ENCODE data around the gene SPIN4. TPM values are rescaled to one million over a fixed set of nuclear protein-coding genes. Genes with fewer than 3 reads are reported as not detected.

Gene SPIN4
- total and polyA plus RNA-seq, 9 of the 15 experiments (the other 6 are each of a cell fraction or from before 2014, with no cell fraction given), result 7.6 to 25.7 (median 14.6) TPM

- DNase-seq (ENCODE audit: extremely low read depth in 1 of 4, low spot score in 3 of 4), result no peak
- no peak overlapping the region for H3K27ac ChIP-seq (ENCODE audit: extremely low read depth, low read depth, low read length)
- no peaks in the 10 kb centered on the region for H3K9me1 ChIP-seq (ENCODE audit: control insufficient read depth, insufficient read depth, low read length)
- CTCF ChIA-PET (ENCODE audit: low intra/inter-chr PET ratio), result no interaction called here
- no peaks in the 10 kb centered on the region for H4K20me1 ChIP-seq (replicated peaks; ENCODE audit: control insufficient read depth, insufficient read depth, low read length)
- BruUV-seq (replicated peaks), result no TSS peak
- no peak for ATAC-seq
- no peak overlapping the region for H3K4me2 ChIP-seq (ENCODE audit: insufficient read depth, low read length)
- 26% methylated on average over 6 of the region's 8 CpGs for WGBS (ENCODE audit: insufficient coverage, low coverage, missing lambda C conversion rate)
- in situ Hi-C loops (cut with MboI) (no loop called here), intact Hi-C loops (cut with micrococcal nuclease) (no loop called here)
- no peaks in the 10 kb centered on the region for H3K36me3 ChIP-seq (ENCODE audit: control insufficient read depth, insufficient read depth, low read length)
- no peak overlapping the region for H3K9ac ChIP-seq (ENCODE audit: insufficient read depth in 1 of 2, low read depth in 2 of 2, low read length in 2 of 2)
- TF ChIP-seq ZNF253 (CRISPR knock-in tag; conservative IDR thresholded peaks at IDR 0.05) (no peak), MAX (CRISPR knock-in tag; IDR thresholded peaks at IDR 0.05) (no peak), SMARCC2 (IDR thresholded peaks at IDR 0.05; ENCODE audit: low read depth) (no peak), ESRRA (IDR thresholded peaks at IDR 0.05; ENCODE audit: borderline replicate concordance, low read depth) (no peak), GTF3C2 (IDR thresholded peaks at IDR 0.05; ENCODE audit: borderline replicate concordance, extremely low read depth, insufficient read length) (no peak), NFE2L1 (tag; IDR thresholded peaks at IDR 0.05; ENCODE audit: borderline replicate concordance, low read depth) (no peak), ZC3H8 (IDR thresholded peaks at IDR 0.05) (no peak), ZNF408 (CRISPR knock-in tag; IDR thresholded peaks at IDR 0.05; ENCODE audit: low read depth) (no peak), KLF6 (CRISPR knock-in tag; IDR thresholded peaks at IDR 0.05; ENCODE audit: borderline replicate concordance) (no peak), NFIX (CRISPR knock-in tag; IDR thresholded peaks at IDR 0.05; ENCODE audit: low read depth) (no peak), ZNF41 (CRISPR knock-in tag; conservative IDR thresholded peaks at IDR 0.05) (no peak), PHTF2 (CRISPR knock-in tag; IDR thresholded peaks at IDR 0.05) (no peak), ZSCAN32 (CRISPR knock-in tag; IDR thresholded peaks at IDR 0.05) (no peak), HDAC1 (IDR thresholded peaks at IDR 0.05) (no peak), ZBTB26 (CRISPR knock-in tag; IDR thresholded peaks at IDR 0.05) (no peak), ZNF232 (CRISPR knock-in tag; IDR thresholded peaks at IDR 0.05) (no peak)
- no peaks in the 10 kb centered on the region for H3K27me3 ChIP-seq (ENCODE audit: control insufficient read depth in 2 of 2, insufficient read depth in 2 of 2, low read length in 2 of 2)
- no peaks in the 10 kb centered on the region for H3K79me2 ChIP-seq (ENCODE audit: control insufficient read depth, insufficient read depth, low read length)
- H3K9me3 ChIP-seq (replicated peaks; ENCODE audit: control insufficient read depth, insufficient read depth, low read depth, low read length), result no peaks in the 10 kb centered on the region
- no peak overlapping the region for H2AFZ ChIP-seq (ENCODE audit: low read depth, low read length)
- POLR2A ChIA-PET, result no interaction called here
- FAIRE-seq, result no peak
- no peaks in the 10 kb centered on the region; a peak in 2 of 5 replicates for H3K4me1 ChIP-seq (replicated peaks in 1 of 2; ENCODE audit: control insufficient read depth in 2 of 2, insufficient read depth in 2 of 2, low read length in 2 of 2)
- H3K4me3 ChIP-seq, result no peak overlapping the region
Observed at GRCh38 chrX:63330681-63331080, 20.5 kb downstream of the SPIN4 start.
